Endodermal cell (in vitro differentiated cells): ENCODE data around the gene RALBP1. TPM values are rescaled to one million over a fixed set of nuclear protein-coding genes. Genes with fewer than 3 reads are reported as not detected.
A peak's percentile ranks its signal among the peaks of the same experiment; 100 is the strongest.

Experiments
- DNase-seq: peaks from one replicate; pipeline ENCODE4 v3.0.0-alpha.2; 2017
- H3K27ac ChIP-seq: 2 replicates; pipeline ENCODE4 v1.5.1; 2013; ENCODE audit warnings: mild to moderate bottlenecking, low read depth, low read length, moderate library complexity
- H3K27me3 ChIP-seq: 2 replicates; pipeline ENCODE4 v1.6.1; 2013; ENCODE audit warnings: mild to moderate bottlenecking, low read length, moderate library complexity; ENCODE audit not compliant: insufficient read depth, control insufficient read depth, poor library complexity, severe bottlenecking
- H3K36me3 ChIP-seq: 2 replicates; pipeline ENCODE4 v1.7.0; 2013; ENCODE audit warnings: mild to moderate bottlenecking, low read length, moderate library complexity; ENCODE audit not compliant: control insufficient read depth, insufficient read depth
- H3K4me1 ChIP-seq: one replicate; pipeline ENCODE4 v1.7.0; 2013; ENCODE audit warnings: low read length; ENCODE audit not compliant: control insufficient read depth, insufficient read depth
- H3K4me3 ChIP-seq: 2 replicates; pipeline ENCODE4 v1.5.1; 2013; ENCODE audit warnings: mild to moderate bottlenecking, low read length, moderate library complexity
- H3K9ac ChIP-seq: 2 replicates; pipeline ENCODE4 v1.6.1; 2013; ENCODE audit warnings: mild to moderate bottlenecking, low read length, moderate library complexity; ENCODE audit not compliant: poor library complexity, severe bottlenecking; ENCODE audit errors: extremely low read depth
- H3K9me3 ChIP-seq: 2 replicates; pipeline ENCODE4 v1.6.1; 2013; ENCODE audit warnings: mild to moderate bottlenecking, low read length, moderate library complexity; ENCODE audit not compliant: control insufficient read depth
- H3K27ac Mint-ChIP-seq: 2 replicates; pipeline ENCODE4 v1.8.0; 2020; ENCODE audit warnings: mixed read lengths
- H3K27me3 Mint-ChIP-seq: 2 replicates; pipeline ENCODE4 v1.8.0; 2021; ENCODE audit warnings: mild to moderate bottlenecking, mixed read lengths; ENCODE audit not compliant: insufficient read depth
- H3K36me3 Mint-ChIP-seq: 2 replicates; pipeline ENCODE4 v1.8.0; 2020; ENCODE audit warnings: low read depth, mixed read lengths
- H3K4me1 Mint-ChIP-seq: 2 replicates; pipeline ENCODE4 v1.8.0; 2020; ENCODE audit warnings: mixed read lengths
- H3K4me3 Mint-ChIP-seq: 2 replicates; pipeline ENCODE4 v1.8.0; 2020; ENCODE audit warnings: mild to moderate bottlenecking, moderate library complexity, mixed read lengths
- H3K9me3 Mint-ChIP-seq: 2 replicates; pipeline ENCODE4 v1.8.0; 2020; ENCODE audit warnings: mild to moderate bottlenecking, mixed read lengths
- CTCF ChIP-seq: fragments of 200-600 bp; sonication (generic); conservative IDR thresholded peaks from 2 replicates; pipeline ENCODE4 v1.5.0; 2021; ENCODE audit warnings: antibody characterized with exemption, mild to moderate bottlenecking
- WGBS, 2 experiments: methylation state at CpG; one replicate each; pipeline versions ENCODE4 v1.1.5 to v1.1.7; 2013; ENCODE audit warnings: missing lambda C conversion rate in 2 of 2, mixed read lengths in 1 of 2; ENCODE audit not compliant: insufficient coverage in 1 of 2, insufficient read length in 1 of 2; 5-methylcytosine and 5-hydroxymethylcytosine counted together
- total RNA-seq, 2 donors: library from RNA; stranded (reverse); fragmentation: NEBNext Ultra II Directional in 1 of 2; extraction: Animal tissue kit (Norgen Biotek cat#: 25700) in 1 of 2; gene quantifications; 2 replicates in 1 of 2; 3 replicates in 1 of 2; pipeline ENCODE4 v1.2.1, GENCODE V29; 2021

The RALBP1 gene
- total RNA-seq, 2 donors from 2014 or later = 60.5 to 64.9 TPM

- H3K27ac Mint-ChIP-seq = no peak overlapping the region
- Histone ChIP-seq H3K27me3 (no peaks in the 10 kb centered on the region), H3K27ac (no peak overlapping the region), H3K9me3 (peaks cover 36% of the 10 kb centered on the region), H3K4me3 (peak overlapping the region; percentile 22), H3K9ac (no peak overlapping the region), H3K4me1 (peaks cover 2% of the 10 kb centered on the region), H3K36me3 (peaks cover 74% of the 10 kb centered on the region)
- peaks cover 27% of the 10 kb centered on the region for H3K9me3 Mint-ChIP-seq
- no peaks in the 10 kb centered on the region for H3K27me3 Mint-ChIP-seq
- peaks cover 82% of the 10 kb centered on the region for H3K36me3 Mint-ChIP-seq
- TF ChIP-seq CTCF = no peak
- H3K4me3 Mint-ChIP-seq = no peak overlapping the region
- no peak for DNase-seq
- H3K4me1 Mint-ChIP-seq = no peaks in the 10 kb centered on the region
Observed at GRCh38 chr18:9526458-9526857, 51.1 kb downstream of the RALBP1 start.

GRCh38 chr18:9530226-9531009 lies 55.1 kb downstream of the RALBP1 start:
- H3K27ac ChIP-seq = no peak overlapping the region
- no peak overlapping the region for H3K9ac ChIP-seq
- Mint-ChIP-seq H3K27me3 (no peaks in the 10 kb centered on the region), H3K27ac (no peak overlapping the region), H3K4me3 (no peak overlapping the region), H3K36me3 (peaks cover 83% of the 10 kb centered on the region), H3K9me3 (peaks cover 27% of the 10 kb centered on the region), H3K4me1 (no peaks in the 10 kb centered on the region)
- H3K9me3 ChIP-seq = peaks cover 36% of the 10 kb centered on the region
- H3K4me3 ChIP-seq = no peak overlapping the region
- TF ChIP-seq CTCF = no peak
- no peaks in the 10 kb centered on the region for H3K4me1 ChIP-seq
- H3K36me3 ChIP-seq = peaks cover 83% of the 10 kb centered on the region
- 92 to 94% methylated on average over 3 to 6 of the region's 6 CpGs for WGBS, 2 experiments
- no peaks in the 10 kb centered on the region for H3K27me3 ChIP-seq
- no peak for DNase-seq

GRCh38 chr18:9531791-9532410 lies 56.6 kb downstream of the RALBP1 start:
- DNase-seq = no peak
- peaks cover 20% of the 10 kb centered on the region for H3K9me3 Mint-ChIP-seq
- no peaks in the 10 kb centered on the region for H3K4me1 Mint-ChIP-seq
- no peak for TF ChIP-seq CTCF
- H3K36me3 ChIP-seq = peaks cover 72% of the 10 kb centered on the region
- H3K27ac ChIP-seq = no peak overlapping the region
- peaks cover 21% of the 10 kb centered on the region for H3K9me3 ChIP-seq
- no peaks in the 10 kb centered on the region for H3K27me3 Mint-ChIP-seq
- no peak overlapping the region for H3K9ac ChIP-seq
- no peak overlapping the region for H3K27ac Mint-ChIP-seq
- no peaks in the 10 kb centered on the region for H3K27me3 ChIP-seq
- H3K4me3 Mint-ChIP-seq = no peak overlapping the region
- no peaks in the 10 kb centered on the region for H3K4me1 ChIP-seq
- peaks cover 84% of the 10 kb centered on the region for H3K36me3 Mint-ChIP-seq
- H3K4me3 ChIP-seq = no peak overlapping the region
- WGBS, 2 experiments = 91 to 95% methylated on average over 7 of the region's 7 CpGs
